Cardiac muscle cell (in vitro differentiated cells and primary cell): ENCODE data around the gene CEBPG. TPM values are rescaled to one million over a fixed set of nuclear protein-coding genes. Genes with fewer than 3 reads are reported as not detected.
A peak's percentile ranks its signal among the peaks of the same experiment; 100 is the strongest.

ENCODE experiments used
- DNase-seq, 2 donors: peaks; one replicate each; pipeline versions ENCODE4 v3.0.0 to v3.0.0-alpha.2; 2010 to 2017; ENCODE audit warnings: low read depth in 1 of 2, low spot score in 1 of 2
- H3K27ac ChIP-seq: fragments of 200-600 bp; sonication (generic); 2 replicates; pipeline ENCODE4 v1.5.1; 2016
- H3K27me3 ChIP-seq: fragments of 200-600 bp; sonication (generic); 2 replicates; pipeline ENCODE4 v1.6.0; 2016; ENCODE audit warnings: control low read depth
- H3K36me3 ChIP-seq: fragments of 200-600 bp; sonication (generic); 2 replicates; pipeline ENCODE4 v1.5.1; 2016; ENCODE audit warnings: control low read depth
- H3K4me1 ChIP-seq: fragments of 200-600 bp; sonication (generic); 2 replicates; pipeline ENCODE4 v1.8.1; 2017; ENCODE audit warnings: low read depth, mild to moderate bottlenecking, mixed run types
- H3K4me3 ChIP-seq: fragments of 200-600 bp; sonication (generic); 2 replicates; pipeline ENCODE4 v1.5.1; 2016; ENCODE audit warnings: mild to moderate bottlenecking
- H3K9me3 ChIP-seq: fragments of 200-600 bp; sonication (generic); 2 replicates; pipeline ENCODE4 v1.5.1; 2017; ENCODE audit warnings: low read depth, mild to moderate bottlenecking, control low read depth
- polyA plus RNA-seq: library from polyadenylated mRNA; unstranded; fragments of >200 nt; fragmentation: Nextera tagmentation; extraction: Ambion mirVana; gene quantifications from 2 replicates; pipeline ENCODE4 v1.2.1, GENCODE V29; 2016
- total RNA-seq: library from RNA; depleted of rRNA; stranded (reverse); fragments of >200 nt; gene quantifications from 2 replicates; pipeline ENCODE4 v1.2.3, GENCODE V29; 2016
- TF ChIP-seq, protein P1 (sequence below): IDR thresholded peaks from 2 replicates; pipeline ENCODE4 v1.5.1; 2012; ENCODE audit warnings: low read depth, mild to moderate bottlenecking, low read length

Gene CEBPG
- total and polyA plus RNA-seq, 2 experiments from 2014 or later, result 17.4 to 21.1 TPM

DNA sequence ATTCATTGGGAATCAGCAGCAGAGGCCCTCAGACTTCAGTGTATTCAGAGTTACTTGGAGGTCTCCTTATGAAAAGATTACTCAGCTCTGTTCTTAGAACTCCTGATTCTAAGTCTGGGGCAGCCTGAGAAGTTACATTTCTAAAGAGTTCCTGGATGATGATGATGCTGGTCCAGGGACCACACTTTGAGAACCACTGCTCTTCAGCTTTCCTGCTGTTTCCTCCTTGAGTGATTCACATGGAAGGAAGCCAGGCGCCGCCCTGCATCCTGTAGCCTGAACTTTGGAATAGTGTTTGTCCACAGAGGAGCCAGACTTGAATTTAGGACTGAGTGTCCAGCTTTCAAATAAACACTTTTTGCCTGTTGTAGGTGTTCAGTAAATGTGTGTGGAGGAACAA, 2.9 kb downstream of the CEBPG start:
- Histone ChIP-seq H3K27me3 (no peaks in the 10 kb centered on the region), H3K36me3 (peaks cover 17% of the 10 kb centered on the region), H3K4me1 (peaks cover 5% of the 10 kb centered on the region), H3K9me3 (no peaks in the 10 kb centered on the region), H3K27ac (no peak overlapping the region), H3K4me3 (no peak overlapping the region)
- TF ChIP-seq, protein P1, sequence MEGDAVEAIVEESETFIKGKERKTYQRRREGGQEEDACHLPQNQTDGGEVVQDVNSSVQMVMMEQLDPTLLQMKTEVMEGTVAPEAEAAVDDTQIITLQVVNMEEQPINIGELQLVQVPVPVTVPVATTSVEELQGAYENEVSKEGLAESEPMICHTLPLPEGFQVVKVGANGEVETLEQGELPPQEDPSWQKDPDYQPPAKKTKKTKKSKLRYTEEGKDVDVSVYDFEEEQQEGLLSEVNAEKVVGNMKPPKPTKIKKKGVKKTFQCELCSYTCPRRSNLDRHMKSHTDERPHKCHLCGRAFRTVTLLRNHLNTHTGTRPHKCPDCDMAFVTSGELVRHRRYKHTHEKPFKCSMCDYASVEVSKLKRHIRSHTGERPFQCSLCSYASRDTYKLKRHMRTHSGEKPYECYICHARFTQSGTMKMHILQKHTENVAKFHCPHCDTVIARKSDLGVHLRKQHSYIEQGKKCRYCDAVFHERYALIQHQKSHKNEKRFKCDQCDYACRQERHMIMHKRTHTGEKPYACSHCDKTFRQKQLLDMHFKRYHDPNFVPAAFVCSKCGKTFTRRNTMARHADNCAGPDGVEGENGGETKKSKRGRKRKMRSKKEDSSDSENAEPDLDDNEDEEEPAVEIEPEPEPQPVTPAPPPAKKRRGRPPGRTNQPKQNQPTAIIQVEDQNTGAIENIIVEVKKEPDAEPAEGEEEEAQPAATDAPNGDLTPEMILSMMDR, result no peak
- peak in 1 of 2 donors; percentile 84 for DNase-seq

GRCh38 chr19:33376941-33377557, 3.5 kb downstream of the CEBPG start:
- Histone ChIP-seq H3K9me3 (no peaks in the 10 kb centered on the region), H3K4me3 (no peak overlapping the region), H3K27ac (no peak overlapping the region), H3K36me3 (peaks cover 18% of the 10 kb centered on the region), H3K27me3 (no peaks in the 10 kb centered on the region), H3K4me1 (peaks cover 5% of the 10 kb centered on the region)
- TF ChIP-seq, protein P1, result no peak
- no peak for DNase-seq

GRCh38 chr19:33377586-33378475, 4.3 kb downstream of the CEBPG start:
- no peak for DNase-seq
- TF ChIP-seq, protein P1, result no peak
- H3K4me3 ChIP-seq, result no peak overlapping the region
- no peaks in the 10 kb centered on the region for H3K9me3 ChIP-seq
- peaks cover 18% of the 10 kb centered on the region for H3K36me3 ChIP-seq
- no peaks in the 10 kb centered on the region for H3K27me3 ChIP-seq
- no peak overlapping the region for H3K27ac ChIP-seq
- H3K4me1 ChIP-seq, result peaks cover 5% of the 10 kb centered on the region

DNA sequence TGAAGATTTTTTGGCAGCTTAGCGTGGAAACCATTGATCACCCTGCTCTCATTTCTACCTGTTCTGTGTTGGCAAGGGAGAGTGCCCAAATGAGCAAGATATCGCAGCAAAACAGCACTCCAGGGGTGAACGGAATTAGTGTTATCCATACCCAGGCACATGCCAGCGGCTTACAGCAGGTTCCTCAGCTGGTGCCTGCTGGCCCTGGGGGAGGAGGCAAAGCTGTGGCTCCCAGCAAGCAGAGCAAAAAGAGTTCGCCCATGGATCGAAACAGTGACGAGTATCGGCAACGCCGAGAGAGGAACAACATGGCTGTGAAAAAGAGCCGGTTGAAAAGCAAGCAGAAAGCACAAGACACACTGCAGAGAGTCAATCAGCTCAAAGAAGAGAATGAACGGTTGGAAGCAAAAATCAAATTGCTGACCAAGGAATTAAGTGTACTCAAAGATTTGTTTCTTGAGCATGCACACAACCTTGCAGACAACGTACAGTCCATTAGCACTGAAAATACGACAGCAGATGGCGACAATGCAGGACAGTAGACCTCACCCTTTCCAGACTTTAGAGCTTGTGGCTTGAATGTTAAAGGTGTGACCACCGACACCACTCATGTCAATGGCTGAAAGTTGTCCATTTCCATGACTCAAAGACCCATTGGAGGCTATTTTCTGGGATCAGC, 5.8 kb downstream of the CEBPG start:
- no peaks in the 10 kb centered on the region for H3K27me3 ChIP-seq
- H3K36me3 ChIP-seq, result peaks cover 18% of the 10 kb centered on the region
- no peak overlapping the region for H3K27ac ChIP-seq
- no peak overlapping the region for H3K4me3 ChIP-seq
- no peaks in the 10 kb centered on the region for H3K9me3 ChIP-seq
- TF ChIP-seq, protein P1, result no peak
- no peak for DNase-seq
- peaks cover 5% of the 10 kb centered on the region for H3K4me1 ChIP-seq

DNA sequence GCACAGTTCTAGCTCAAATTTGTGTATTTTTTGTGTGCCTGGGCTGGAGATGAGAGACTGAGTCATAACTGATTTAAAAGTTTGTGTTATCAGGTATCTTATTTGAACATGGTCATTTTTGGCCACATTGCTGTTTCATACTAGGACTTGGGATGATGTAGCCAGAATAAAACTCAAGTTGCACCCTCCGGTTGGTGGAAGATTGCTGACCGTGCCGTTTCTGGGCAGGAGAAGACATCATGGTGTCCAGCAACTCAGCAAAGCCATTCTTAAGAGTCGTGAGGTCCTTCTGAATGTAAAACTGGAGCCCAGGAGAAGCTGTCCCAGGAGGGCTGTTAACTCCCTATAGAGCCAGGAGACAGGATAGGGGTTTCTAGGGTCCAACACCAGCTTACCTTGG, 7.6 kb downstream of the CEBPG start:
- Histone ChIP-seq H3K27me3 (no peaks in the 10 kb centered on the region), H3K9me3 (no peaks in the 10 kb centered on the region), H3K4me1 (no peaks in the 10 kb centered on the region), H3K4me3 (no peak overlapping the region), H3K27ac (no peak overlapping the region), H3K36me3 (peaks cover 18% of the 10 kb centered on the region)
- DNase-seq, result no peak
- TF ChIP-seq, protein P1, result no peak
